HepG2 (cell line): ENCODE results near the gene CAMK2A. TPM values are rescaled to one million over a fixed set of nuclear protein-coding genes. Genes with fewer than 3 reads are reported as not detected.
A peak's percentile ranks its signal among the peaks of the same experiment; 100 is the strongest.

Experiments
- ATAC-seq: fragments of 200-7000 bp; cut with Tn5 transposase; 3 replicates; pipeline ENCODE4 v1.9.1; 2020; ENCODE audit warnings: mild to moderate bottlenecking, moderate library complexity
- BruUV-seq: library from RNA; stranded (reverse); fragments of 400-500 nt; replicated peaks from 2 replicates; lab custom pipeline; 2021; lab: Mats Ljungman, UMichigan
- CTCF ChIA-PET: fragments of 300-600 bp; formaldehyde crosslinking; extraction: SDS; loops from one replicate; lab custom pipeline; 2021; ENCODE audit warnings: low total read pairs, inconsistent platforms, low intra/inter-chr PET ratio; lab: Yijun Ruan, JAX
- POLR2A ChIA-PET: fragments of 350-600 bp; sonication (Branson Sonifier 250); formaldehyde crosslinking; loops from one replicate; lab custom pipeline; 2020; ENCODE audit warnings: antibody characterized with exemption, inconsistent platforms; lab: Yijun Ruan, JAX
- DNase-seq: peaks from one replicate; pipeline ENCODE4 v3.0.0-alpha.2; 2015; ENCODE audit warnings: low spot score
- FAIRE-seq: peaks from 3 replicates; lab custom pipeline; 2011; peaks lifted over from hg19 to GRCh38; lab: Jason Lieb, UNC
- H2AFZ ChIP-seq: one replicate; pipeline ENCODE4 v1.6.1; 2011; ENCODE audit warnings: low read length, inconsistent platforms
- H3K27ac ChIP-seq: fragments of 300-600 bp; 3 replicates; pipeline ENCODE4 v1.8.0; 2011; ENCODE audit warnings: mixed run types, mild to moderate bottlenecking, mixed read lengths, low read length, inconsistent platforms; ENCODE audit not compliant: insufficient read depth; ENCODE audit errors: extremely low read length
- H3K27me3 ChIP-seq, 2 experiments: fragments of 200-600 bp in 1 of 2; 2 replicates in 1 of 2; 3 replicates in 1 of 2; pipeline versions ENCODE4 v1.6.0 to v1.8.0; 2011; ENCODE audit warnings: low read length in 2 of 2, mild to moderate bottlenecking in 2 of 2, moderate library complexity in 2 of 2, inconsistent platforms in 1 of 2; ENCODE audit not compliant: insufficient read depth in 2 of 2, control insufficient read depth in 1 of 2
- H3K36me3 ChIP-seq, 2 experiments: fragments of 200-600 bp in 1 of 2; replicated peaks in 1 of 2; 2 replicates in 1 of 2; 3 replicates in 1 of 2; pipeline versions ENCODE4 v1.5.1 to v1.8.0; 2011; ENCODE audit warnings: low read length in 2 of 2, inconsistent platforms in 1 of 2; ENCODE audit not compliant: insufficient read depth in 2 of 2, control insufficient read depth in 1 of 2
- H3K4me1 ChIP-seq: 2 replicates; pipeline ENCODE4 v1.5.1; 2012; ENCODE audit warnings: low read length, inconsistent platforms; ENCODE audit not compliant: insufficient read depth
- H3K4me2 ChIP-seq: 2 replicates; pipeline ENCODE4 v1.6.0; 2011; ENCODE audit warnings: low read depth, low read length, inconsistent platforms
- H3K4me3 ChIP-seq, 3 experiments: fragments of 200-600 bp in 1 of 3; sonication (generic), shearing (Covaris generic) in 1 of 3; replicated peaks in 1 of 3; 2 replicates each; pipeline ENCODE4 v1.5.1; 2011 to 2016; ENCODE audit warnings: low read length in 3 of 3, inconsistent platforms in 2 of 3, low read depth in 2 of 3, mild to moderate bottlenecking in 2 of 3, control low read depth in 1 of 3, mixed read lengths in 1 of 3; ENCODE audit not compliant: insufficient read depth in 1 of 3
- H3K79me2 ChIP-seq: one replicate; pipeline ENCODE4 v1.6.1; 2011; ENCODE audit warnings: low read length, inconsistent platforms; ENCODE audit not compliant: insufficient read depth
- H3K9ac ChIP-seq: 2 replicates; pipeline ENCODE4 v1.6.0; 2011; ENCODE audit warnings: mild to moderate bottlenecking, low read depth, low read length, inconsistent platforms; ENCODE audit not compliant: insufficient read depth
- H3K9me3 ChIP-seq: 2 replicates; pipeline ENCODE4 v1.5.1; 2012; ENCODE audit warnings: mild to moderate bottlenecking, low read length
- H4K20me1 ChIP-seq: 2 replicates; pipeline ENCODE4 v1.6.0; 2011; ENCODE audit warnings: inconsistent platforms, mild to moderate bottlenecking, low read length, moderate library complexity; ENCODE audit not compliant: insufficient read depth
- CHD4 ChIP-seq: fragments of 200-600 bp; sonication (generic); IDR thresholded peaks from 2 replicates; pipeline ENCODE4 v1.7.0; 2017; ENCODE audit warnings: mild to moderate bottlenecking, low read length, borderline replicate concordance
- HCFC1 ChIP-seq: fragments of 150-350 bp; IDR thresholded peaks from 2 replicates; pipeline ENCODE4 v1.6.1; 2014; ENCODE audit warnings: low read depth, low read length
- MYC ChIP-seq: sonication (generic); formaldehyde crosslinking; IDR thresholded peaks from 2 replicates; pipeline ENCODE4 v1.9.0; 2021; ENCODE audit warnings: missing genetic modification reagents, borderline replicate concordance
- ZBTB44 ChIP-seq: sonication (generic); formaldehyde crosslinking; IDR thresholded peaks from 2 replicates; pipeline ENCODE4 v1.4.0; 2020; ENCODE audit warnings: missing genetic modification reagents
- ZNF557 ChIP-seq: sonication (generic); formaldehyde crosslinking; IDR thresholded peaks from 2 replicates; pipeline ENCODE4 v1.4.0; 2020; ENCODE audit warnings: missing genetic modification reagents
- ZNF629 ChIP-seq: sonication (generic); formaldehyde crosslinking; conservative IDR thresholded peaks from 2 replicates; pipeline ENCODE4 v1.5.0; 2020; ENCODE audit warnings: missing genetic modification reagents
- WGBS: methylation state at CpG from one replicate; pipeline ENCODE4 v1.1.6; 2017; ENCODE audit warnings: low lambda C conversion rate; 5-methylcytosine and 5-hydroxymethylcytosine counted together
- in situ Hi-C: cut with HindIII; loops from 2 replicates; pipeline ENCODE4 v1.10.0; 2017; ENCODE audit warnings: low pct_unique_long_range_greater_than_20kb; ENCODE audit not compliant: extremely low pct_ligation_motif_present
- intact Hi-C: fragments of 100-400 bp; cut with micrococcal nuclease; formaldehyde crosslinking; loops from one replicate; pipeline ENCODE4 v1.10.0; 2022; ENCODE audit not compliant: unreplicated experiment
- polyA plus RNA-seq, 8 experiments: library from polyadenylated mRNA; depleted of rRNA in 3 of 8; stranded (reverse) in 7 of 8; unstranded in 1 of 8; fragments of >200 nt; fragmentation: Illumina TruSeq in 4 of 8; extraction: Trizol in 4 of 8; gene quantifications; 2 replicates each; pipeline versions ENCODE4 v1.2.1 to v1.2.3, GENCODE V29; 2011 to 2016; ENCODE audit warnings: low read depth in 4 of 8, missing spikeins in 1 of 8, mixed read lengths in 1 of 8; ENCODE audit not compliant: insufficient read depth in 1 of 8
- total RNA-seq, 5 experiments: library from RNA; depleted of rRNA; stranded (reverse); fragments of >200 nt; fragmentation: Illumina TruSeq; extraction: Trizol; gene quantifications; 2 replicates each; pipeline ENCODE4 v1.2.3, GENCODE V29; 2016; ENCODE audit warnings: low read depth in 1 of 5

Gene CAMK2A
- total and polyA plus RNA-seq, 2 of the 13 experiments (the other 11 are each of a cell fraction or from before 2014, with no cell fraction given), result 0.11 TPM; not detected in 1

GRCh38 chr5:150304481-150305081 is 15.0 kb upstream of the CAMK2A start:
- FAIRE-seq (no peak), ATAC-seq (no peak), DNase-seq (no peak)
- peaks cover 13% of the 10 kb centered on the region for H3K79me2 ChIP-seq
- no peak overlapping the region for H3K9ac ChIP-seq
- no peaks in the 10 kb centered on the region for H3K9me3 ChIP-seq
- intact Hi-C loops, result no loop called here
- WGBS, result 83% methylated on average over 4 of the region's 4 CpGs
- H3K27me3 ChIP-seq, result no peaks in the 10 kb centered on the region
- no TSS peak for BruUV-seq
- POLR2A ChIA-PET, result interaction anchor here (1.4 kb wide), 1 partner anchor 9 kb away, joined by 4 read pairs; no protein-coding TSS in a partner anchor
- no peak overlapping the region for H3K4me3 ChIP-seq
- H3K36me3 ChIP-seq, result no peaks in the 10 kb centered on the region
- CTCF ChIA-PET, result no interaction called here
- no peak overlapping the region for H3K27ac ChIP-seq
- peaks cover 94% of the 10 kb centered on the region for H3K4me1 ChIP-seq
- peak; percentile 86 for TF ChIP-seq ZNF629 (CRISPR knock-in tag)
- no peak for TF ChIP-seq MYC
- TF ChIP-seq CHD4, result peak; percentile 35; the same call in 1 of the 2 replicates
- no peak for TF ChIP-seq ZBTB44 (CRISPR knock-in tag)
- TF ChIP-seq HCFC1, result no peak
- TF ChIP-seq ZNF557, result no peak
- no peaks in the 10 kb centered on the region for H4K20me1 ChIP-seq
- in situ Hi-C loops, result no loop called here
- H3K4me2 ChIP-seq, result no peak overlapping the region
- H2AFZ ChIP-seq, result no peak overlapping the region
